ENCODE results near the gene TPCN1.

TPCN1 gene

GRCh38 chr12:113266106-113266895 lies 45.0 kb downstream of the TPCN1 start:
- no peak for DNase-seq

DNA sequence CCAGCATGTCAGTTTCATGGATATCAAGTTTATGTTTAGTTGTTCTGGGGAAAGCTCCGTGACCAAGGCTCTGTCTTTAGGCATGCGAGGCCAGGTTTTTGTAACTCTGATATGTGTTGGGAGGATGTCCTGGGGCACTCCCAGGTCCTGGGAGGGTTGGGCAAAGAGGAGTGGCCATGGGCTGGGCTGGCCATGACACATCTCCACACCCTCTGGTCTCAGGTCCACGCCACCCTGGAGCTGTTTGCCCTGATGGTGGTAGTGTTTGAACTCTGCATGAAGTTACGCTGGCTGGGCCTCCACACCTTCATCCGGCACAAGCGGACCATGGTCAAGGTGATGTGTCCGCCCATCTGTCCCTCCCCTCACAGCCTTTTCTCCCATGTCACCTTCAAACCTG lies 46.4 kb downstream of the TPCN1 start:
- DNase-seq = no peak

GRCh38 chr12:113268136-113268535 lies 46.9 kb downstream of the TPCN1 start:
- DNase-seq = no peak

GRCh38 chr12:113268621-113269020 lies 47.4 kb downstream of the TPCN1 start:
- DNase-seq = no peak

DNA sequence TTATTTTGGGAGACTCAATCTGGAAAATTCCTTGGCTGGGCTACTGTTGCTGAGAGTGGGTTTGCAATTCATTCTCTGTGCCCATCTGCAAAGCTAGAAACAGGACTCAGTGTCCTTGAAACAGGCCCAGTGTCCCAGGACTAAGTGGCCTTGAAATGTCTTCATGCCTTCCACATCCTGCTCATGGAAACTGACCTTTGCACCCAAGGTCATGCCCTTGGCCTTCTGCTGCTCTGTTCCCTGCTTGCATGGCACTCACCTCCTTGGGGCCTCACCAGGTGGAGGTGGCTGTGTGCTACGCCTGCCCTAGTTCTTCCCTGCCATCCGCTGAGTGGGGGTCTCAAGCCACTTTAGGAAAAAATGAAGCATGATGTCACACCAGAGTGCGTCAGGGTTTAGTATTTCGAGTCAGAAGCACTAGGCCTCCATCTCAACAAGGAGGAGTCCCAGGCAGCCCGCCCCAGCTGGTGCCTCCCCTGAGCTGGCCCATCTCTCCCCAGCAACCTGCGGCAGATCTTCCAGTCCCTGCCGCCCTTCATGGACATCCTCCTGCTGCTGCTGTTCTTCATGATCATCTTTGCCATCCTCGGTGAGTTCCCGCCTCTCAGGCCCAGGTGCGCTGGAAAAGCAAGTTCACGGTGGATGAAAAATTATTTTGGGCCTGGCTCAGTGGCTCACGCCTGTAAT lies 48.1 kb downstream of the TPCN1 start:
- no peak for DNase-seq

DNA sequence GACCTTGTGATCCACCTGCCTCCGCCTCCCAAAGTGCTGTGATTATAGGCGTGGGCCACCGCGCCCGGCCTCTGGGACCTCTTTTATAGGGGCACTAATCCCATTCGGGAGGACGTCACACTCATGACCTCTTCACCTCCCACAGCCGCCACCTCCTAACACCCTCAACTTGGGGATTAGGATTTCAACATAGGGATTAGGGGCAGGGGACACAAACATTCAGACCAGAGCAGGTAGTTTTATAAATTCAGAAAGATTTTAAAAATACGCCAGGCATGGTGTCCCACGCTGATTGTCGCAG lies 49.4 kb downstream of the TPCN1 start:
- no peak for DNase-seq

DNA sequence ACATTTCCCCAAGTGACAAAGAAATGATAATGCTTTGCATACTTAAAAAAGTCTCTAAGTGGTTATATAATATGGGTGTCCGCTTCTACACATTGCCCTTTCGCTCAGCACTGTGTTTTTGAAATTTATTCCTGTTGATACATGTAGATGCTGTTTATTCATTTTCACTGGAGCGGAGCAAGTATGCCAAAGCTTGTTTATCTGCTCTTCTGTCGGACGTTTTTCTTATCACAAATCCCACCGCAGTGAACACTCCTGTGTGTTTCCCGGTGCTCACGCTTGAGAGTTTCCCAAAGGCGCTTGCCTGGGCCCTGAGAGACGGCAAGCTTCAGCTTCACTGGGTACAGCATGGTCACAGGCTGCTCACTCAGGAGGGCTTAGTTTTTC lies 50.2 kb downstream of the TPCN1 start:
- no peak for DNase-seq

DNA sequence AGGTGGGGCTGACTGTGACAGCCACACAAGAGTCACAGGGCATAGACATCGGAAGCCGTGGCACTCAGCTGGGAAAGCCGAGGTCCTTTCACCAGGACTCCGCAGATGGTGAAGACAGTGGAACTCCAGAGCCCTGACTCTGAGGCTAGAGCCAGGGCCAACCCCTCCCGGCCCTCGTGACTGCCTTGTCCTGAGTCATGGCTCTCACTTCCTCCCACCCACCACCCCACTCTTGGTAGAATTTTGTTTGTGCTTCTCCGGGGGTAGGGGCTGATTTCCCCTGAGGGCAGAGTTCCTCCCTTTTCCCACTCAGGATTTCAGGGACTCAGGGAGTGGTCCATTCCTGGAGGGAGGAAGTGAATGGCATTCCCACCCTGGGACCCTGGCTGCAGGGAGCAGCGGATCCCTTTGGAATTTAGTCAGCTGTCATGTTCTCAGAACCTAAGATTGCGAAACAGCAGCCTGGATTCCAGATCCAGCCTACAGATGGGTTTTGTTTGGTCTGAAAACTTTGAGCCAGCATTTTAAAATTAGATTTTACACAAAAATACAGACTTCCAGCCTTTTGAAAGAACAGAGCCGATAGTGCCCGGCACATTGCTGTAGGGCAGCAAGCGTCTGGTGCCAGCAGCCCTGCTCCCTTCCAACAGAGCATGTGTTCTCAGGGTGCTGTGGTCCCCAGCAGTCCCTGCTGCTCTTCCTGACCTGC lies 50.7 kb downstream of the TPCN1 start:
- DNase-seq = peak; percentile 68

DNA sequence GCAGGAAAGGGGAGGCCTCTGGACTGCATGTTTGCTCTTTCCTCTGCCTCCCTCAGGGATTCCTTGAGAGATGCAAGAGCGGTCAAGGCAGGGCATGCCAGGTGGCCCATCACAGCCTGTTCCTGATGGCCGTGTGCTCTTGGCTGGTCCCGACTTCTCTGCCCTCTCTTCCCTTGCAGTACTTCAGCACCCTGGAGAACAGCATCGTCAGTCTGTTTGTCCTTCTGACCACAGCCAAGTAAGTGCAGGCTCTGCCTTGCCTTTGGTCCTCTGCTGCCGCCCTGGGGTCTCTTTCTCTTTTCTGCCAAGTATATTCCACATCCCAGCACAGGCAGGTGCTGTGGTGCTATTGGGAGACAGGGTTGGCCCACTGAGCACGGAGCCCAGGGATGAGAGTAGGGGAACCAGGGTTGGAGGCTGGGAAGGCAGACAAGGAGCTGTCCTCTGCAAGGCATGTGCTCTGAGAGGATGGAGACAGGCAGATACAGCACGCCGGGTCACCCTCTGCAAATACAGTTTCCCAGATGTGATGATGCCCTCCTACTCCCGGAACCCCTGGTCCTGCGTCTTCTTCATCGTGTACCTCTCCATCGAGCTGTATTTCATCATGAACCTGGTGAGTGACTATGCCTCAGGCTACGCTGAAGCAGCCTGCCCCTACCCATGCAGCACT lies 51.9 kb downstream of the TPCN1 start:
- peak; percentile 8 for DNase-seq

- no peak for DNase-seq
Measured at GRCh38 chr12:113274848-113275247, 53.6 kb downstream of the TPCN1 start.

GRCh38 chr12:113276306-113276705 lies 55.0 kb downstream of the TPCN1 start:
- no peak for DNase-seq

- DNase-seq = no peak
Measured at GRCh38 chr12:113276946-113277500, 55.8 kb downstream of the TPCN1 start.

- no peak for DNase-seq
Measured at GRCh38 chr12:113277511-113277910, 56.2 kb downstream of the TPCN1 start.

GRCh38 chr12:113278141-113278540 lies 56.9 kb downstream of the TPCN1 start:
- no peak for DNase-seq

DNA sequence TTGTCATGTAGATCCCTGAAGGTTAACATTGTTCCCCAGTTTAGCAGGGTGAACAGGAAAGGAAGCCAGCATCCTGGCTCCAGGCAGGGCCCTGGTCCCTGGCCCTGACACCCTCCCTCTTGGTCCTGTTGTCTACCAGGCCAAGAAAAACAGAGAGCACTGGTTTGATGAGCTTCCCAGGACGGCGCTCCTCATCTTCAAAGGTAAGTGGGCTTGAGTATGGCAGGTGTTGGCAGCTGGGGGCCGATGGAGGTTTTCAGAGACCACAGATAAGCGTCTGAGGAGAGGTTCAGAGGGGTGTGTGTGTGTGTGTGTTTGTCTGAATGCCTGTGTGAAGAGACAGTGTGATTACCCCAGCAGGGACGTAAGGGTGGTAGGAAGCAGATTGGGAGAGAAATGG lies 57.4 kb downstream of the TPCN1 start:
- DNase-seq = no peak

GRCh38 chr12:113284751-113285150 lies 63.5 kb downstream of the TPCN1 start:
- no peak for DNase-seq

GRCh38 chr12:113285679-113286610 lies 64.7 kb downstream of the TPCN1 start:
- DNase-seq = peak; percentile 20

GRCh38 chr12:113286712-113287111 lies 65.4 kb downstream of the TPCN1 start:
- DNase-seq = no peak

DNA sequence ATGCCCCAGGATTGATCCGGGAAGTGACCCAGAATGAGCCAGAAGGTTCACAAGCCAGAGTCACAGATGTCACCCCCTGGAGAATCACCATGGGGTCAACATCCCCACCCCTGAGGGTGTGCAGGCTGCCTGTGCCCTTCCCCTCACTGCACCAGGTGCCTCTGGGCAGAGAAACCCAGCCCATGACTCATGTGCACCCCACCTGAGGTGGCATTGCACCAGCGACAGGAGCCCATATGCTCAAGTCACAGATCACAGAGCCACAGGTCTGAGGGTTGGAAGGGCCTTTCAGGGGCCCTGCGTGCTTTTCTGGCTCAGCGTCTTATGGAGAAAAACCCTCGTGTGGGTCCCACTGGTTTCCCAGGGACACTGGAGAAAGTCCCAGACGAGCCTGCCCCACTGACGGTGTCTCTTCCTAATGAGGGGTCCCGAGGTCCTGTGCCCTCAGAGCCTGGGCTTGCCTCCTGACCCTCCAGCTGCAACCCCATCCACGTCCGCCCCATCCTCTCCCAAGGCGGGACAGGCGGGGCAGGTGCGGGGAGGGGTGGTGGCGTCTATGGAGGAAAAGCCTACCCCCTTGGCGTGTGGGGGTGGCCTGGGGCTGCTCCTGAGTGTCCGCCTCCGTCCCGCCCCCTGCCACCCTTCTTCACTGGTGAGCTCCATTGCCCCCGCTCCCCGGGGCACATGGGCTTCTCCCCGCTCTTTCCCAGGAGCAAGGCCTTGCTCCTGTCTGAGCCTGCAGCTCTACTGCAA lies 66.1 kb downstream of the TPCN1 start:
- no peak for DNase-seq

DNA sequence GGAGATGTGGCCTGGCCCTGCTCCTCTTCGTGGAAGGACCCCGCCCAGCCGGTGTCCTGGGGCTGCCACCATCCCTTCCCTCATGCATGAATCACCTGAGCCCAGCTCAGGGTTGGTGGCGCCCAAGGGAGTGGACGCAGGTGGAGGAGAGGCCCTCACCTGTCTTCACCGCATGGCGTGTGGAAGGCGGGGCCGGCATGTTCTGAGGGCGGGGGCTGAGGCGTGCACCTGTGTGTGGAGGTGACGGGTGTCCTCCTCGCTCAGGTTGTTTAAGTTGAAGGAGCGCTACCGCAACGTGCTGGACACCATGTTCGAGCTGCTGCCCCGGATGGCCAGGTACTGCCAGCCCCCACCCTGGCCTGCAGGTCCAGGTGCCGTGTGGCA lies 66.6 kb downstream of the TPCN1 start:
- no peak for DNase-seq

DNA sequence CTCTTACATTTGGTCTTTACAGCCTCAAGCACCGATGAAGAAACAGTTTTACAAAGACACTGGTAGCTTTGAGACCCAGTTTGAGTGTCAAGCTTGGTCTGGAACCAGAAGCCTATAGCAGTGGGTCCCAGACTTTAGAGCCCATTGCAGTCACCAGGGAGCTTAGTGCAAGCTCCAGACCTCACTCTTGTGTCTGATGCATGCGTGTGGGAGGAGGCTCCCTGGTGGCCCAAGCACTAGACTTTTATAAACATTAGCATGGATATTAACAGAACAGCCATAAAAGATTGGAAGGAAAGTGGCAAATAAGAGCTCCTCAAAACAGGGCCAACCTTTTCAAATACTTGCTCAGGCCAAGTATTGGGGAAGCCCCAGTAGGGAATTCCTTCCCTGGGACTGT lies 68.1 kb downstream of the TPCN1 start:
- no peak for DNase-seq

All from fibroblast of skin of right biceps (primary cell).